ENCODE data around the gene PRSS2. TPM values are rescaled to one million over a fixed set of nuclear protein-coding genes. Genes with fewer than 3 reads are reported as not detected.
"Not testable (repeated sequence)": the region's sequence is repeated elsewhere in the genome, so short reads cannot be mapped to it uniquely, and the experiment has no call there.

PRSS2 gene
- total RNA-seq, 2 experiments from 2014 or later: not detected

- H3K4me1 Mint-ChIP-seq (ENCODE audit: low read depth): peaks cover 11% of the 10 kb centered on the region
- peaks cover 5% of the 10 kb centered on the region for H3K27me3 Mint-ChIP-seq (ENCODE audit: low read depth)
- CTCF ChIA-PET: interaction anchor here (1.6 kb wide), 1 partner anchor 16 kb away, joined by 4 read pairs; no protein-coding TSS in a partner anchor
These were observed 3.3 kb upstream of the PRSS2 start for GRCh38 chr7:142767451-142767850.

GRCh38 chr7:142767861-142768260 is 2.9 kb upstream of the PRSS2 start:
- ATAC-seq (no peak), DNase-seq (no peak)
- Mint-ChIP-seq H3K27me3 (ENCODE audit: low read depth) (peaks cover 2% of the 10 kb centered on the region), H3K4me3 (no peak overlapping the region), H3K9me3 (ENCODE audit: insufficient read depth) (no peaks in the 10 kb centered on the region), H3K36me3 (ENCODE audit: low read depth) (no peaks in the 10 kb centered on the region), H3K27ac (no peak overlapping the region), H3K4me1 (ENCODE audit: low read depth) (peaks cover 11% of the 10 kb centered on the region)
- ChIA-PET POLR2A (no interaction called here), CTCF (interaction anchor here (1.6 kb wide), 1 partner anchor 15 kb away, joined by 4 read pairs; no protein-coding TSS in a partner anchor)

More at GRCh38 chr7:142767451-142767850, 3.3 kb upstream of the PRSS2 start:
- ATAC-seq (no peak), DNase-seq (no peak)
- H3K36me3 Mint-ChIP-seq (ENCODE audit: low read depth): no peaks in the 10 kb centered on the region
- no peak overlapping the region for H3K27ac Mint-ChIP-seq
- H3K9me3 Mint-ChIP-seq (ENCODE audit: insufficient read depth): no peaks in the 10 kb centered on the region
- POLR2A ChIA-PET: no interaction called here
- H3K4me3 Mint-ChIP-seq: no peak overlapping the region

- H3K27me3 Mint-ChIP-seq (ENCODE audit: low read depth); DNase-seq; H3K4me3 Mint-ChIP-seq; H3K36me3 Mint-ChIP-seq (ENCODE audit: low read depth); H3K9me3 Mint-ChIP-seq (ENCODE audit: insufficient read depth); H3K27ac Mint-ChIP-seq; CTCF ChIA-PET; ATAC-seq; POLR2A ChIA-PET: not testable (repeated sequence)
- peaks cover 15% of the 10 kb centered on the region for H3K4me1 Mint-ChIP-seq (ENCODE audit: low read depth)
These were observed 1.9 kb upstream of the PRSS2 start for GRCh38 chr7:142768885-142769284.

- H3K4me3 Mint-ChIP-seq: no peak overlapping the region
- POLR2A ChIA-PET: no interaction called here
- H3K9me3 Mint-ChIP-seq (ENCODE audit: insufficient read depth): no peaks in the 10 kb centered on the region
These were observed 568 bp downstream of the PRSS2 start for GRCh38 chr7:142771353-142771723.

GRCh38 chr7:142772051-142772450 is 1.3 kb downstream of the PRSS2 start:
- POLR2A ChIA-PET: no interaction called here
- H3K27ac Mint-ChIP-seq: no peak overlapping the region
- H3K9me3 Mint-ChIP-seq (ENCODE audit: insufficient read depth): no peaks in the 10 kb centered on the region
- peaks cover 15% of the 10 kb centered on the region for H3K4me1 Mint-ChIP-seq (ENCODE audit: low read depth)
- H3K36me3 Mint-ChIP-seq (ENCODE audit: low read depth): no peaks in the 10 kb centered on the region
- ATAC-seq (no peak), DNase-seq (no peak)
- peaks cover 8% of the 10 kb centered on the region for H3K27me3 Mint-ChIP-seq (ENCODE audit: low read depth)
- no peak overlapping the region for H3K4me3 Mint-ChIP-seq
- CTCF ChIA-PET: no interaction called here

More at GRCh38 chr7:142771353-142771723, 568 bp downstream of the PRSS2 start:
- H3K27ac Mint-ChIP-seq: no peak overlapping the region
- peaks cover 15% of the 10 kb centered on the region for H3K4me1 Mint-ChIP-seq (ENCODE audit: low read depth)
- DNase-seq (no peak), ATAC-seq (no peak)
- H3K36me3 Mint-ChIP-seq (ENCODE audit: low read depth): no peaks in the 10 kb centered on the region
- CTCF ChIA-PET: no interaction called here
- H3K27me3 Mint-ChIP-seq (ENCODE audit: low read depth): peaks cover 8% of the 10 kb centered on the region

GRCh38 chr7:142772673-142773072 is 1.9 kb downstream of the PRSS2 start:
- no peak for DNase-seq
- CTCF ChIA-PET: no interaction called here
- no peaks in the 10 kb centered on the region for H3K36me3 Mint-ChIP-seq (ENCODE audit: low read depth)
- H3K9me3 Mint-ChIP-seq (ENCODE audit: insufficient read depth): no peaks in the 10 kb centered on the region
- peaks cover 8% of the 10 kb centered on the region for H3K27me3 Mint-ChIP-seq (ENCODE audit: low read depth)
- H3K4me3 Mint-ChIP-seq: no peak overlapping the region
- H3K4me1 Mint-ChIP-seq (ENCODE audit: low read depth): peaks cover 18% of the 10 kb centered on the region
- no peak for ATAC-seq
- POLR2A ChIA-PET: no interaction called here
- H3K27ac Mint-ChIP-seq: no peak overlapping the region

GRCh38 chr7:142773230-142773629 is 2.5 kb downstream of the PRSS2 start:
- H3K9me3 Mint-ChIP-seq (ENCODE audit: insufficient read depth): no peaks in the 10 kb centered on the region
- H3K27ac Mint-ChIP-seq: no peak overlapping the region
- ATAC-seq (no peak), DNase-seq (no peak)
- H3K27me3 Mint-ChIP-seq (ENCODE audit: low read depth): peaks cover 8% of the 10 kb centered on the region
- ChIA-PET CTCF (no interaction called here), POLR2A (no interaction called here)
- H3K36me3 Mint-ChIP-seq (ENCODE audit: low read depth): no peaks in the 10 kb centered on the region
- H3K4me1 Mint-ChIP-seq (ENCODE audit: low read depth): peaks cover 23% of the 10 kb centered on the region
- no peak overlapping the region for H3K4me3 Mint-ChIP-seq

GRCh38 chr7:142773937-142774744 is 3.4 kb downstream of the PRSS2 start:
- peaks cover 28% of the 10 kb centered on the region for H3K4me1 Mint-ChIP-seq (ENCODE audit: low read depth)
- ChIA-PET POLR2A (no interaction called here), CTCF (interaction anchor here (1.2 kb wide), 1 partner anchor 9 kb away, joined by 4 read pairs; no protein-coding TSS in a partner anchor)
- no peak overlapping the region for H3K4me3 Mint-ChIP-seq
- ATAC-seq (no peak), DNase-seq (no peak)
- H3K9me3 Mint-ChIP-seq (ENCODE audit: insufficient read depth): no peaks in the 10 kb centered on the region
- no peak overlapping the region for H3K27ac Mint-ChIP-seq
- H3K36me3 Mint-ChIP-seq (ENCODE audit: low read depth): no peaks in the 10 kb centered on the region
- H3K27me3 Mint-ChIP-seq (ENCODE audit: low read depth): peaks cover 6% of the 10 kb centered on the region

GRCh38 chr7:142774826-142775225 is 4.1 kb downstream of the PRSS2 start:
- ChIA-PET CTCF (interaction anchor here (1.2 kb wide), 1 partner anchor 8 kb away, joined by 4 read pairs; no protein-coding TSS in a partner anchor), POLR2A (no interaction called here)
- Mint-ChIP-seq H3K27me3 (ENCODE audit: low read depth) (peaks cover 6% of the 10 kb centered on the region), H3K27ac (no peak overlapping the region), H3K9me3 (ENCODE audit: insufficient read depth) (no peaks in the 10 kb centered on the region), H3K4me3 (no peak overlapping the region), H3K4me1 (ENCODE audit: low read depth) (peaks cover 32% of the 10 kb centered on the region), H3K36me3 (ENCODE audit: low read depth) (no peaks in the 10 kb centered on the region)
- no peak for DNase-seq
- ATAC-seq: no peak

GRCh38 chr7:142775351-142776115 is 4.8 kb downstream of the PRSS2 start:
- H3K27me3 Mint-ChIP-seq (ENCODE audit: low read depth); CTCF ChIA-PET; H3K36me3 Mint-ChIP-seq (ENCODE audit: low read depth); H3K27ac Mint-ChIP-seq; H3K9me3 Mint-ChIP-seq (ENCODE audit: insufficient read depth); ATAC-seq; DNase-seq; POLR2A ChIA-PET; H3K4me3 Mint-ChIP-seq: not testable (repeated sequence)
- peaks cover 38% of the 10 kb centered on the region for H3K4me1 Mint-ChIP-seq (ENCODE audit: low read depth)

GRCh38 chr7:142776206-142776844 is 5.6 kb downstream of the PRSS2 start:
- no peaks in the 10 kb centered on the region for H3K36me3 Mint-ChIP-seq (ENCODE audit: low read depth)
- H3K27ac Mint-ChIP-seq: no peak overlapping the region
- H3K4me1 Mint-ChIP-seq (ENCODE audit: low read depth): peaks cover 34% of the 10 kb centered on the region
- ATAC-seq (no peak), DNase-seq (no peak)
- ChIA-PET CTCF (no interaction called here), POLR2A (no interaction called here)
- H3K4me3 Mint-ChIP-seq: no peak overlapping the region
- H3K9me3 Mint-ChIP-seq (ENCODE audit: insufficient read depth): no peaks in the 10 kb centered on the region
- H3K27me3 Mint-ChIP-seq (ENCODE audit: low read depth): peaks cover 6% of the 10 kb centered on the region

- ATAC-seq, CTCF ChIA-PET, POLR2A ChIA-PET: not testable (repeated sequence)
These were observed 6.1 kb downstream of the PRSS2 start for GRCh38 chr7:142776845-142777225.

More at GRCh38 chr7:142776845-142777225, 6.1 kb downstream of the PRSS2 start:
- H3K36me3 Mint-ChIP-seq (ENCODE audit: low read depth); H3K9me3 Mint-ChIP-seq (ENCODE audit: insufficient read depth); DNase-seq; H3K4me3 Mint-ChIP-seq; H3K27me3 Mint-ChIP-seq (ENCODE audit: low read depth); H3K27ac Mint-ChIP-seq: not testable (repeated sequence)
- H3K4me1 Mint-ChIP-seq (ENCODE audit: low read depth): peaks cover 35% of the 10 kb centered on the region

All from activated CD8-positive, alpha-beta T cell treated with anti-CD3 and anti-CD28 coated beads, Interleukin-2, amount 10 ng/mL, durations not matched to agents 7 days and 5 days (primary cell).